ENCODE measurements around the gene SDK1.

Gene SDK1

DNA sequence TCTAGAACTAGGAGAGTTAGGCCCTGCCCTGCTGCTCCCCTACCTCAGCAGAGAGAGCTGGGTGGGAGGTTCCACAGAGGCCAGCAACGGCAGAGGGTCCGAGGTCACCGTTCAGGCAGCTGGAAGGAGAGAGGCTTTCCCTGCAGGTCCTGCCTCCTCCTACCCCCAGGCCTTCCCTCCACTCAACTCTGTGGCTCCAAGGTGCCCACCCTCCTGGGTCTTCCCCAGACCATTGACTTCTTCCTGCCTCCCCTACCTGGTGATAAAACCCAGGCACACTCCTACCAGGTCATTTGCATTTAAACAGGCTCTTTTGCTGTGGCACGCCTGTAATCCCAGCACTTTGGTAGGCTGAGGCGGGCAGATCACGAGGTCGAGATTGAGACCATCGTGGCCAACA lies 865.8 kb downstream of the SDK1 start:
- no peak for DNase-seq (ENCODE audit: low read depth)
- TF ChIP-seq, protein P1, sequence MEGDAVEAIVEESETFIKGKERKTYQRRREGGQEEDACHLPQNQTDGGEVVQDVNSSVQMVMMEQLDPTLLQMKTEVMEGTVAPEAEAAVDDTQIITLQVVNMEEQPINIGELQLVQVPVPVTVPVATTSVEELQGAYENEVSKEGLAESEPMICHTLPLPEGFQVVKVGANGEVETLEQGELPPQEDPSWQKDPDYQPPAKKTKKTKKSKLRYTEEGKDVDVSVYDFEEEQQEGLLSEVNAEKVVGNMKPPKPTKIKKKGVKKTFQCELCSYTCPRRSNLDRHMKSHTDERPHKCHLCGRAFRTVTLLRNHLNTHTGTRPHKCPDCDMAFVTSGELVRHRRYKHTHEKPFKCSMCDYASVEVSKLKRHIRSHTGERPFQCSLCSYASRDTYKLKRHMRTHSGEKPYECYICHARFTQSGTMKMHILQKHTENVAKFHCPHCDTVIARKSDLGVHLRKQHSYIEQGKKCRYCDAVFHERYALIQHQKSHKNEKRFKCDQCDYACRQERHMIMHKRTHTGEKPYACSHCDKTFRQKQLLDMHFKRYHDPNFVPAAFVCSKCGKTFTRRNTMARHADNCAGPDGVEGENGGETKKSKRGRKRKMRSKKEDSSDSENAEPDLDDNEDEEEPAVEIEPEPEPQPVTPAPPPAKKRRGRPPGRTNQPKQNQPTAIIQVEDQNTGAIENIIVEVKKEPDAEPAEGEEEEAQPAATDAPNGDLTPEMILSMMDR (IDR thresholded peaks at IDR 0.05; ENCODE audit: low read depth, low read length, missing control alignments): no peak
- H3K4me3 ChIP-seq (ENCODE audit: low read depth, low read length): no peak overlapping the region

DNA sequence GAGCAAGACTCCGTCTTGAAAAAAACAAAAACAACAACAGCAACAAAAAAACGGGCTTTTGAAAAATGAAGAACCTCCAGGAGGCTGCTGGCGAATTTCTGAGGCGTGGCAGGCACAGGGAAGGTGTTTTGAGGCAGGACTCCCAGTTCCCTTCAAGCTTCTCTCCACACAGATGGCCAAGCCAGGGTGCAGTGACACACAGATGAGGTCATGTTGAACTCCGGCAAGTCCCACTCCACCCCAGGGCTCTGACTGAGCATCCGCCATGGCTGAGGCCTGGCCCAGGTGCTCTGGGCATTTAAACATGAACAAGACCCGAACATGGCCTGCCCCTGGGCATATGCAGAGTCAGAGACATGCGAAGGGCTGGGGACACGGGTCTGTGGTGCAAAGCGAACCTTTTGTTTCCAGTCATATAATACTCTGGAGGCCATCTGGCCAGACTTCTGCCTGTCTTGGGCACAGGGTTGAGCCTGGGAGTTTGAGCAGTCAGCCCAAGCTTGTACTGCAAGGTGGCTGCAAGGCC lies 866.4 kb downstream of the SDK1 start:
- DNase-seq (ENCODE audit: low read depth): no peak
- no peak overlapping the region for H3K4me3 ChIP-seq (ENCODE audit: low read depth, low read length)
- TF ChIP-seq, protein P1 (IDR thresholded peaks at IDR 0.05; ENCODE audit: low read depth, low read length, missing control alignments): no peak

DNA sequence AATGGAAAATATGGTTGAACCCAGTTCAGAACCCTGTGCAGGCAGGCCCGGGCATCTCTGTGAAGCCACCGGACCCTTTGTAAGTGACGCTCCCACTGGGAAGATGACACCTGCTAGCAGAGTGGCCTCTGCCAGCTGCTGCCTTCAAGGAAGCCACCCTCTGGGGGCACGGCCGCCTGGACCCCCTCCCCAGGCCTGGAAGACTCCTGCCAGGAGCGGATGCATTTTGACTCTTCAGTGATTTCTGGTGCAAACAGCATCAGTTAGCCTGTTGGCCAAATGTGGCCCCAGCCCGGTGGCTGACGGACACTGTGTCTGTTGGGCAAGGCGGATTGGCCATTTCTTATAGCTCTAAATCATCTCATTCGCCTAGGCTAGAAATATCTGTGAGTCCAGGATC lies 867.0 kb downstream of the SDK1 start:
- no peak for DNase-seq (ENCODE audit: low read depth)
- TF ChIP-seq, protein P1 (IDR thresholded peaks at IDR 0.05; ENCODE audit: low read depth, low read length, missing control alignments): no peak

DNA sequence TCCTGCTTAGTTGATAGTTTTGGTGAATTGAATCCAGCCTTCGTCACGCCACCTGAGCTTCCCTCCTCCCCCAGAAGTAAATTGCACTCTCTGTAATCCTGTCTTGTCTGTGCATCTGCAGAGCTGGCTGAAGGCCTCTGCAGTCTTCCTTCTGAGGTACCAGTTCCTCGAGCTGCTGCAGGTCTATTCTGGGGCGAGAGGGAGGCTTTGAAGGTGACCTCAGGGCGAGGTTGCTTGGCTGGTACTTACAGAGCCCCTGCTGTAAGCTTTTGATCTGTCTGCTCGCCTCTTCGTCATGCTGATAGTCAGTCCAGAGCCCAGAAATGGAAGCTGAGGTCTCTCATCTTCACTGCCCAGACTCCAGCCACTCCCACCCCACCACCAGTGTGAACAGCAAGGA lies 867.5 kb downstream of the SDK1 start:
- H3K4me3 ChIP-seq (ENCODE audit: low read depth, low read length): no peak overlapping the region
- TF ChIP-seq, protein P1 (IDR thresholded peaks at IDR 0.05; ENCODE audit: low read depth, low read length, missing control alignments): no peak
- no peak for DNase-seq (ENCODE audit: low read depth)

More for the DNA sequence above, 867.0 kb downstream of the SDK1 start:
- no peak overlapping the region for H3K4me3 ChIP-seq (ENCODE audit: low read depth, low read length)

DNA sequence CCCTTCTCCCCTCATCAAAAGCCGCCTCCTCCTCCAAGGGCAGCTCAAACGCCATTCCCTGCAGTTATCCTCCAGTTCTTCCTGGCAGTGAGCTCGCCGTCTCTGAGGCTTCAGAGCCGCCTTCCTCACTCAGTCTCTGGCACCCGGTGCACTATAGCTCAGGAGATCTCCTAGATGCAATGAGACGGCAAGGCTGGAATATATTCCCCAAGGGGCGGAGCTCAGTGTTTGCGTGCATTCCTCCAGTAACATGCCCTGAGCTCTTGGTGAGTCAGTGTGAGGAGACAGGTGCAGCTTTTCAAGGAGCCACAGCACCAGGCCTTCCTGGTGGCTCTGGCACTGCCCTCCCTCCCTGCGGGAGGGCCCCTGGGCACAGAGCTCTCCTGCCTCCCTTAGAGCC lies 868.4 kb downstream of the SDK1 start:
- TF ChIP-seq, protein P1 (IDR thresholded peaks at IDR 0.05; ENCODE audit: low read depth, low read length, missing control alignments): no peak
- H3K4me3 ChIP-seq (ENCODE audit: low read depth, low read length): no peak overlapping the region
- DNase-seq (ENCODE audit: low read depth): no peak

DNA sequence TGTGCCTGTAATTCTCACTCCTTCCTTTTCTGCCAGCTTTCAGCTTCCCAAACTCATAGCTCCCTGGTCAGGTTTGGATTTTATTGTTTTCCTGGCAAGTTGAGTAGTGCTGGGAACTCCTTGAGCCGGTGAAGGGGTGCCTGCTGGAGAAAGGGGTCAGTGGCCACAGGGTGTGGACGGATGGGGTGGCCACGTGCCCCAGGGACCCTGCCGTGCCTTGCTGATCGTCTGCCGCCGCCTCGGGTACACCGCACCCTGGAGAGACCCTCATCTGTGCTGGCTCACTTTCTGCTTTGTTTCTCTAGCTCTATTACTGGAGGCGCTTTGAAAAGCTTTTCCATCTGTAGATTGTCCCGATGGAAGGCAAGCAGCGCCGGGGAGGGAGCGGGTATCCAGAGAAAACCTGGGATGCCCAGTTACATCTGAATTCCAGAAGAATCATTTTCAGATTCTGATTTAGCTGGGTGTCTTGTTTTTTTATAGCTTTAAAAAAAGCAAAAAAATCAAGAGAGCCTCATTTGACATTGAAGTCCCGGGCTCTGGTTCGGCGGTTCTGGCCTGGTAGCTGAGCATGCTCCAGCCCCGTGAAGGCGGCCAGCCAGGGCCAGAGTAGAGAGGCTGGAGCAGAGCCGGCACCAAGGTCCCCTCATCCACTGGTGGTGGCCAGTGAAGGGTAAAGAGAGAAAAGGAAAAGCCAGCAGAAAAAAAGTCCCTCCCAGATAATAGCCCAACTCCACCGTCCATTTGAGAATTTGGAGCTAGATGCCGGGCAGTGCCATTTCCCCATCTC lies 870.1 kb downstream of the SDK1 start:
- TF ChIP-seq, protein P1 (IDR thresholded peaks at IDR 0.05; ENCODE audit: low read depth, low read length, missing control alignments): no peak
- DNase-seq (ENCODE audit: low read depth): no peak

DNA sequence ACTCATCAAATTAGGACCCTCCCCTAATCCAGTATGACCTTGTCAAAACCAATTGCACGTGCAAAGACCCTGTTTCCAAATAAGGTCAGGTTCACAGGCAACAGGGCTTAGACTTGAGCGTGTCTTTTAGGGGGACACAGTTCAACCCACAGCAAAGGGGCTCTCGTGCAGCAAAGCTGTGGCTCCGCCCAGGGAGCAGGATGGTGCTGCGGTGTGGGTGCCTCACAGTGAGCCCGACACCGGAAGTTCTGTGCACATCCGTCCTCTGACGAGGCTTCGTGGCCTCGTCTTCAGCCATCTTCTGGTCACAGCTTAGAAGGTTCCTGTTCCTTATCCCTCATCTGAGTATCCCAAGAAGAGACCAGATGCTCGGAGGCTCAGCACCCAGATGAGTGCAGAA lies 871.8 kb downstream of the SDK1 start:
- DNase-seq (ENCODE audit: low read depth): no peak
- TF ChIP-seq, protein P1 (IDR thresholded peaks at IDR 0.05; ENCODE audit: low read depth, low read length, missing control alignments): no peak
- no peak overlapping the region for H3K4me3 ChIP-seq (ENCODE audit: low read depth, low read length)

More for the DNA sequence above, 870.1 kb downstream of the SDK1 start:
- H3K4me3 ChIP-seq (ENCODE audit: low read depth, low read length): no peak overlapping the region
